ENCODE data around the gene STX18. TPM values are rescaled to one million over a fixed set of nuclear protein-coding genes. Genes with fewer than 3 reads are reported as not detected.

STX18 gene
- total and polyA plus RNA-seq, 2 donors (not counting 3 experiments of a cell fraction or from before 2014, with no cell fraction given) = 30.7 to 31.2 TPM

DNA sequence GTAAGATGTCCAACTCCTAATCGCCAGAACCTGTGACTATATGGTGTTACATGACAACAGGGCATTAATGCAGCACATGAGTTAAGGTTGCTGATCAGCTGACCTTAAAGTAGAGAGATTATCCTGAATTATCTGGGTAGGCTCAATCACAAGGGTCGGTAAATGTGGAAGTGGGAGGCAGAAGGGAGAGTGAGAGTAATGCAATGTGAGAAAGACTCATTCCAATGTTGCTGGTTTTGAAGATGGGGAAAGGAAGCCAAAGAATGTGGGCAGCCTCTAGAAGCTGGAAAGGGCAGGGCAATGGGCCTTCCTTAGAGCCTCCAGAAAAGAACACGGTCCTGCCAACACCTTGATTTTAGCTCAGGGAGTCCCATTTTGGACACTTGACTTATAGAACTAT lies 67.4 kb downstream of the STX18 start:
- no peak overlapping the region for H3K4me3 ChIP-seq (replicated peaks in 1 of 3; ENCODE audit: insufficient read depth in 1 of 3, low read depth in 1 of 3, low read length in 3 of 3)
- DNase-seq (ENCODE audit: low read depth, low spot score) (no peak), FAIRE-seq (no peak)
- peaks cover 8% of the 10 kb centered on the region for H3K79me2 ChIP-seq (ENCODE audit: control insufficient read depth, insufficient read depth, low read length)
- no TSS peak for BruUV-seq (replicated peaks)
- H2AFZ ChIP-seq (ENCODE audit: low read depth, low read length) = no peak overlapping the region
- H4K20me1 ChIP-seq (replicated peaks; ENCODE audit: control insufficient read depth, extremely low read depth, insufficient read depth, low read length) = no peaks in the 10 kb centered on the region
- H3K4me2 ChIP-seq (ENCODE audit: insufficient read depth, low read length) = no peak overlapping the region
- no peaks in the 10 kb centered on the region for H3K9me3 ChIP-seq (replicated peaks; ENCODE audit: control insufficient read depth, insufficient read depth, low read length)
- dilution Hi-C loops (cut with MboI; ENCODE audit: extremely low pct_ligation_motif_present, low sequenced_read_pairs) = no loop called here
- H3K27ac ChIP-seq (ENCODE audit: insufficient read depth, low read depth, low read length) = no peak overlapping the region
- CTCF ChIA-PET = interaction anchor here (0.9 kb wide), 1 partner anchor 44 kb away, joined by 3 read pairs; no protein-coding TSS in a partner anchor
- POLR2A ChIA-PET = no interaction called here
- peaks cover 6% of the 10 kb centered on the region for H3K4me1 ChIP-seq (ENCODE audit: control insufficient read depth, extremely low read depth, insufficient read depth, low read length)
- H3K36me3 ChIP-seq (ENCODE audit: control insufficient read depth in 2 of 2, extremely low read depth in 1 of 2, insufficient read depth in 2 of 2, low read length in 2 of 2) = peaks cover 0 to 2% of the 10 kb centered on the region in 2 experiments
- no peak overlapping the region for H3K9ac ChIP-seq (replicated peaks; ENCODE audit: extremely low read depth, insufficient read depth, low read length)
- H3K9me1 ChIP-seq (replicated peaks; ENCODE audit: control insufficient read depth, extremely low read depth, insufficient read depth, low read length) = no peaks in the 10 kb centered on the region
- no peak for TF ChIP-seq EZH2 (IDR thresholded peaks at IDR 0.05; ENCODE audit: borderline replicate concordance, low read depth, low read length, severe bottlenecking)
- TF ChIP-seq POLR2A (IDR thresholded peaks at IDR 0.05; ENCODE audit: low read depth, low read length) = no peak
- TF ChIP-seq, protein P1, sequence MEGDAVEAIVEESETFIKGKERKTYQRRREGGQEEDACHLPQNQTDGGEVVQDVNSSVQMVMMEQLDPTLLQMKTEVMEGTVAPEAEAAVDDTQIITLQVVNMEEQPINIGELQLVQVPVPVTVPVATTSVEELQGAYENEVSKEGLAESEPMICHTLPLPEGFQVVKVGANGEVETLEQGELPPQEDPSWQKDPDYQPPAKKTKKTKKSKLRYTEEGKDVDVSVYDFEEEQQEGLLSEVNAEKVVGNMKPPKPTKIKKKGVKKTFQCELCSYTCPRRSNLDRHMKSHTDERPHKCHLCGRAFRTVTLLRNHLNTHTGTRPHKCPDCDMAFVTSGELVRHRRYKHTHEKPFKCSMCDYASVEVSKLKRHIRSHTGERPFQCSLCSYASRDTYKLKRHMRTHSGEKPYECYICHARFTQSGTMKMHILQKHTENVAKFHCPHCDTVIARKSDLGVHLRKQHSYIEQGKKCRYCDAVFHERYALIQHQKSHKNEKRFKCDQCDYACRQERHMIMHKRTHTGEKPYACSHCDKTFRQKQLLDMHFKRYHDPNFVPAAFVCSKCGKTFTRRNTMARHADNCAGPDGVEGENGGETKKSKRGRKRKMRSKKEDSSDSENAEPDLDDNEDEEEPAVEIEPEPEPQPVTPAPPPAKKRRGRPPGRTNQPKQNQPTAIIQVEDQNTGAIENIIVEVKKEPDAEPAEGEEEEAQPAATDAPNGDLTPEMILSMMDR (IDR thresholded peaks at IDR 0.05; ENCODE audit: extremely low read depth in 1 of 2, insufficient read depth in 1 of 2, low read depth in 1 of 2, low read length in 2 of 2) = no peak
- no peak for TF ChIP-seq MYC (IDR thresholded peaks at IDR 0.05; ENCODE audit: low read depth, low read length)
- no peak for TF ChIP-seq FOS (IDR thresholded peaks at IDR 0.05; ENCODE audit: borderline replicate concordance, insufficient read depth, low read length)
- no peak for TF ChIP-seq GATA2 (IDR thresholded peaks at IDR 0.05; ENCODE audit: insufficient read depth, insufficient read length, low read depth, low read length)
- no peak for TF ChIP-seq POLR2AphosphoS5 (IDR thresholded peaks at IDR 0.05; ENCODE audit: insufficient read depth, low read depth, low read length)
- TF ChIP-seq JUN (IDR thresholded peaks at IDR 0.05; ENCODE audit: borderline replicate concordance, insufficient read depth, insufficient read length, low read depth) = no peak
- TF ChIP-seq, protein P2, sequence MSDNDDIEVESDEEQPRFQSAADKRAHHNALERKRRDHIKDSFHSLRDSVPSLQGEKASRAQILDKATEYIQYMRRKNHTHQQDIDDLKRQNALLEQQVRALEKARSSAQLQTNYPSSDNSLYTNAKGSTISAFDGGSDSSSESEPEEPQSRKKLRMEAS (IDR thresholded peaks at IDR 0.05; ENCODE audit: insufficient read depth, insufficient read length) = no peak
- intact Hi-C loops (cut with micrococcal nuclease) = loop anchor here (5.0 kb wide), 1 partner anchor 383 kb away; the partner anchor contains the start of gene MSX1
- no peaks in the 10 kb centered on the region for H3K27me3 ChIP-seq (ENCODE audit: control insufficient read depth in 2 of 2, insufficient read depth in 2 of 2, low read length in 2 of 2)
